ENCODE results near the gene KIF13A. TPM values are rescaled to one million over a fixed set of nuclear protein-coding genes. Genes with fewer than 3 reads are reported as not detected.
A peak's percentile ranks its signal among the peaks of the same experiment; 100 is the strongest.

KIF13A gene
- total and polyA plus RNA-seq, 9 of the 15 experiments (the other 6 are each of a cell fraction or from before 2014, with no cell fraction given) = 3.6 to 44.3 (median 29.7) TPM

DNA sequence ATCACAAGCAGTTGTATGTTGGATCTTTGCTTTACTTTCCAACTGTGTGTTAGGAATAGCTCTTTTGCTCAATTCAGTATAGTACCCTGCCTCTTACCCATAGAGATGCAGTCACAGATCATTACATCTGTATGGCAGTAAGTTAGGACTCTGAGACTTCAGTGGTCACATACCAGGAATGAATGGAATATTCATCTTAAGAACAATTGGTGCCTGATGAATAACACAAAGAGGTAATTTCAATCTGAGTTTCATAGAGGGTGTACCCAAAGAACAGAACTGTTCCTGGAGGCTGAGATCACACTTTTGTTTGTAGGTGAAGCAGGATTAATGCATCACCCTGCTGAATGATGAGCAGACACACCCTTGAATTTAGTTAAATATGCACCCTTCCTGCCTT is 28.7 kb upstream of the KIF13A start:
- ChIA-PET CTCF (ENCODE audit: low intra/inter-chr PET ratio) (no interaction called here), POLR2A (interaction anchor here (1.1 to 1.3 kb wide), 2 partner anchors 9 to 30 kb away, joined by 3 read pairs; no protein-coding TSS in a partner anchor)
- FAIRE-seq (no peak), DNase-seq (ENCODE audit: extremely low read depth in 1 of 4, low spot score in 3 of 4) (peak in 1 of 4 experiments; percentile 6), ATAC-seq (no peak)
- Histone ChIP-seq H3K27ac (ENCODE audit: extremely low read depth, low read depth, low read length) (no peak overlapping the region), H3K9me1 (ENCODE audit: control insufficient read depth, insufficient read depth, low read length) (no peaks in the 10 kb centered on the region), H3K4me2 (ENCODE audit: insufficient read depth, low read length) (no peak overlapping the region), H3K79me2 (ENCODE audit: control insufficient read depth, insufficient read depth, low read length) (no peaks in the 10 kb centered on the region), H3K36me3 (ENCODE audit: control insufficient read depth, insufficient read depth, low read length) (no peaks in the 10 kb centered on the region), H4K20me1 (replicated peaks; ENCODE audit: control insufficient read depth, insufficient read depth, low read length) (no peaks in the 10 kb centered on the region), H3K9ac (ENCODE audit: insufficient read depth in 1 of 2, low read depth in 2 of 2, low read length in 2 of 2) (no peak overlapping the region), H2AFZ (ENCODE audit: low read depth, low read length) (peak overlapping the region; percentile 54), H3K4me3 (no peak overlapping the region), H3K4me1 (replicated peaks in 1 of 2; ENCODE audit: control insufficient read depth in 2 of 2, insufficient read depth in 2 of 2, low read length in 2 of 2) (no peaks in the 10 kb centered on the region; a peak in 1 of 5 replicates), H3K27me3 (ENCODE audit: control insufficient read depth in 2 of 2, insufficient read depth in 2 of 2, low read length in 2 of 2) (no peaks in the 10 kb centered on the region), H3K9me3 (replicated peaks; ENCODE audit: control insufficient read depth, insufficient read depth, low read depth, low read length) (no peaks in the 10 kb centered on the region)
- in situ Hi-C loops (cut with MboI) = no loop called here
- intact Hi-C loops (cut with micrococcal nuclease) = no loop called here
- TF ChIP-seq POLR2AphosphoS5 (IDR thresholded peaks at IDR 0.05; ENCODE audit: control insufficient read depth, insufficient read depth, low read depth, low read length) (no peak), DPF2 (IDR thresholded peaks at IDR 0.05) (no peak), NR2C1 (IDR thresholded peaks at IDR 0.05) (no peak), NR2C1 (tag; IDR thresholded peaks at IDR 0.05) (no peak), ZFX (CRISPR knock-in tag; IDR thresholded peaks at IDR 0.05) (no peak), CBX1 (IDR thresholded peaks at IDR 0.05; ENCODE audit: low read depth) (no peak)
- BruUV-seq (replicated peaks) = no TSS peak

- Histone ChIP-seq H3K79me2 (ENCODE audit: control insufficient read depth, insufficient read depth, low read length) (no peaks in the 10 kb centered on the region), H3K9me1 (ENCODE audit: control insufficient read depth, insufficient read depth, low read length) (no peaks in the 10 kb centered on the region), H3K4me2 (ENCODE audit: insufficient read depth, low read length) (no peak overlapping the region), H4K20me1 (replicated peaks; ENCODE audit: control insufficient read depth, insufficient read depth, low read length) (no peaks in the 10 kb centered on the region), H2AFZ (ENCODE audit: low read depth, low read length) (no peak overlapping the region), H3K4me3 (no peak overlapping the region), H3K9me3 (replicated peaks; ENCODE audit: control insufficient read depth, insufficient read depth, low read depth, low read length) (no peaks in the 10 kb centered on the region), H3K9ac (ENCODE audit: insufficient read depth in 1 of 2, low read depth in 2 of 2, low read length in 2 of 2) (no peak overlapping the region), H3K27me3 (ENCODE audit: control insufficient read depth in 2 of 2, insufficient read depth in 2 of 2, low read length in 2 of 2) (no peaks in the 10 kb centered on the region), H3K4me1 (replicated peaks in 1 of 2; ENCODE audit: control insufficient read depth in 2 of 2, insufficient read depth in 2 of 2, low read length in 2 of 2) (no peaks in the 10 kb centered on the region; a peak in 1 of 5 replicates), H3K36me3 (ENCODE audit: control insufficient read depth, insufficient read depth, low read length) (no peaks in the 10 kb centered on the region), H3K27ac (ENCODE audit: extremely low read depth, low read depth, low read length) (no peak overlapping the region)
- DNase-seq (ENCODE audit: extremely low read depth in 1 of 4, low spot score in 3 of 4) (no peak), ATAC-seq (no peak), FAIRE-seq (no peak)
- in situ Hi-C loops (cut with MboI) = no loop called here
- WGBS (ENCODE audit: insufficient coverage, low coverage, missing lambda C conversion rate) = 88% methylated on average over 26 of the region's 30 CpGs
- BruUV-seq (replicated peaks) = no TSS peak
- TF ChIP-seq IFI16 (CRISPR knock-in tag; IDR thresholded peaks at IDR 0.05) (no peak), IRF2 (CRISPR knock-in tag; IDR thresholded peaks at IDR 0.05) (peak; percentile 18; the same call in 1 of the 2 replicates), GABPA (tag; conservative IDR thresholded peaks at IDR 0.05; ENCODE audit: low read depth) (no peak), MYNN (IDR thresholded peaks at IDR 0.05) (no peak), MYNN (CRISPR knock-in tag; IDR thresholded peaks at IDR 0.05) (no peak)
- TF ChIP-seq, protein P1, sequence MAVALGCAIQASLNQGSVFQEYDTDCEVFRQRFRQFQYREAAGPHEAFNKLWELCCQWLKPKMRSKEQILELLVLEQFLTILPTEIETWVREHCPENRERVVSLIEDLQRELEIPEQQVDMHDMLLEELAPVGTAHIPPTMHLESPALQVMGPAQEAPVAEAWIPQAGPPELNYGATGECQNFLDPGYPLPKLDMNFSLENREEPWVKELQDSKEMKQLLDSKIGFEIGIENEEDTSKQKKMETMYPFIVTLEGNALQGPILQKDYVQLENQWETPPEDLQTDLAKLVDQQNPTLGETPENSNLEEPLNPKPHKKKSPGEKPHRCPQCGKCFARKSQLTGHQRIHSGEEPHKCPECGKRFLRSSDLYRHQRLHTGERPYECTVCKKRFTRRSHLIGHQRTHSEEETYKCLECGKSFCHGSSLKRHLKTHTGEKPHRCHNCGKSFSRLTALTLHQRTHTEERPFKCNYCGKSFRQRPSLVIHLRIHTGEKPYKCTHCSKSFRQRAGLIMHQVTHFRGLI (CRISPR knock-in tag; IDR thresholded peaks at IDR 0.05) = no peak
- CTCF ChIA-PET (ENCODE audit: low intra/inter-chr PET ratio) = no interaction called here
- intact Hi-C loops (cut with micrococcal nuclease) = no loop called here
- POLR2A ChIA-PET = interaction anchor here (0.8 to 1.2 kb wide), 2 partner anchors 64 to 121 kb away, joined by 3 to 5 read pairs; no protein-coding TSS in a partner anchor
Observed at GRCh38 chr6:18011287-18011686, 23.9 kb upstream of the KIF13A start.
